ENCODE data around the gene WDR87.

DNA sequence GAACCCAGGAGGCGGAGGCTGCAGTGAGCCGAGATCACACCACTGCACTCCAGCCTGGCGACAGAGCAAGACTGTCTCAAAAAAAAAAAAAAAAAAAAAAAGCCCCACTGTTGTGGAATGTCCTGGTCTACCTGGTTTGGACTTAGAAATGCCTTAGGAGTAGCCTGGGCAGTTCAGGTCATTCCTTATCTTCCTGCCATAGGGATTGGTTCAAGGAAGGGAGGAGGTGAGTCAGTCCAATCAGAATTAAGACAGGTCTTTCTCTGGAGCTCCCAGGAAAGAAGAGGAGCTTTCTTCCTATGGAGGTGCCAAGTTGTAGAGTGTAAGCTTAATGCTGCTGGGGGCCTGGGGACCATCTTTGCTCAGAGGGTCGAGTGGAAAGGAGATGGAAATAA is 45.4 kb upstream of the WDR87 start:
- TF ChIP-seq EZH2phosphoT487 (IDR thresholded peaks at IDR 0.05; ENCODE audit: low read depth): no peak
- TF ChIP-seq, protein P1, sequence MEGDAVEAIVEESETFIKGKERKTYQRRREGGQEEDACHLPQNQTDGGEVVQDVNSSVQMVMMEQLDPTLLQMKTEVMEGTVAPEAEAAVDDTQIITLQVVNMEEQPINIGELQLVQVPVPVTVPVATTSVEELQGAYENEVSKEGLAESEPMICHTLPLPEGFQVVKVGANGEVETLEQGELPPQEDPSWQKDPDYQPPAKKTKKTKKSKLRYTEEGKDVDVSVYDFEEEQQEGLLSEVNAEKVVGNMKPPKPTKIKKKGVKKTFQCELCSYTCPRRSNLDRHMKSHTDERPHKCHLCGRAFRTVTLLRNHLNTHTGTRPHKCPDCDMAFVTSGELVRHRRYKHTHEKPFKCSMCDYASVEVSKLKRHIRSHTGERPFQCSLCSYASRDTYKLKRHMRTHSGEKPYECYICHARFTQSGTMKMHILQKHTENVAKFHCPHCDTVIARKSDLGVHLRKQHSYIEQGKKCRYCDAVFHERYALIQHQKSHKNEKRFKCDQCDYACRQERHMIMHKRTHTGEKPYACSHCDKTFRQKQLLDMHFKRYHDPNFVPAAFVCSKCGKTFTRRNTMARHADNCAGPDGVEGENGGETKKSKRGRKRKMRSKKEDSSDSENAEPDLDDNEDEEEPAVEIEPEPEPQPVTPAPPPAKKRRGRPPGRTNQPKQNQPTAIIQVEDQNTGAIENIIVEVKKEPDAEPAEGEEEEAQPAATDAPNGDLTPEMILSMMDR (IDR thresholded peaks at IDR 0.05; ENCODE audit: low read depth, low read length): no peak
